ENCODE results near the gene STON2. TPM values are rescaled to one million over a fixed set of nuclear protein-coding genes. Genes with fewer than 3 reads are reported as not detected.

STON2 gene
- polyA plus RNA-seq, 1 experiment: not detected

- CTCF ChIA-PET: no interaction called here
- TF ChIP-seq CTCF (IDR thresholded peaks at IDR 0.05; ENCODE audit: low read depth, low read length): no peak
Observed at GRCh38 chr14:81396113-81396512, 4.0 kb downstream of the STON2 start.

GRCh38 chr14:81394739-81395138, 5.4 kb downstream of the STON2 start:
- CTCF ChIA-PET: no interaction called here
- H3K27ac ChIP-seq (ENCODE audit: low read depth, low read length): no peak overlapping the region
- POLR2A ChIA-PET: no interaction called here
- no peaks in the 10 kb centered on the region for H3K9me3 ChIP-seq (ENCODE audit: control insufficient read depth, insufficient read depth, low read length)
- TF ChIP-seq CTCF (IDR thresholded peaks at IDR 0.05; ENCODE audit: low read depth, low read length): no peak
- no peak for DNase-seq (ENCODE audit: low read depth, low spot score)
- no peaks in the 10 kb centered on the region for H3K27me3 ChIP-seq (ENCODE audit: control insufficient read depth, insufficient read depth, low read length)
- H3K4me3 ChIP-seq (ENCODE audit: low read depth, low read length): no peak overlapping the region

More at GRCh38 chr14:81396113-81396512, 4.0 kb downstream of the STON2 start:
- Histone ChIP-seq H3K4me3 (ENCODE audit: low read depth, low read length) (no peak overlapping the region), H3K27ac (ENCODE audit: low read depth, low read length) (no peak overlapping the region), H3K9me3 (ENCODE audit: control insufficient read depth, insufficient read depth, low read length) (no peaks in the 10 kb centered on the region), H3K27me3 (ENCODE audit: control insufficient read depth, insufficient read depth, low read length) (no peaks in the 10 kb centered on the region)
- POLR2A ChIA-PET: no interaction called here
- DNase-seq (ENCODE audit: low read depth, low spot score): no peak

GRCh38 chr14:81392976-81393643, 7.0 kb downstream of the STON2 start:
- POLR2A ChIA-PET: no interaction called here
- CTCF ChIA-PET: no interaction called here
- no peak for DNase-seq (ENCODE audit: low read depth, low spot score)

GRCh38 chr14:81392052-81392451, 8.1 kb downstream of the STON2 start:
- H3K9me3 ChIP-seq (ENCODE audit: control insufficient read depth, insufficient read depth, low read length): no peaks in the 10 kb centered on the region
- POLR2A ChIA-PET: no interaction called here

More at GRCh38 chr14:81392976-81393643, 7.0 kb downstream of the STON2 start:
- Histone ChIP-seq H3K4me3 (ENCODE audit: low read depth, low read length) (no peak overlapping the region), H3K27me3 (ENCODE audit: control insufficient read depth, insufficient read depth, low read length) (no peaks in the 10 kb centered on the region), H3K9me3 (ENCODE audit: control insufficient read depth, insufficient read depth, low read length) (no peaks in the 10 kb centered on the region), H3K27ac (ENCODE audit: low read depth, low read length) (no peak overlapping the region)
- no peak for TF ChIP-seq CTCF (IDR thresholded peaks at IDR 0.05; ENCODE audit: low read depth, low read length)

More at GRCh38 chr14:81392052-81392451, 8.1 kb downstream of the STON2 start:
- DNase-seq (ENCODE audit: low read depth, low spot score): no peak
- no peaks in the 10 kb centered on the region for H3K27me3 ChIP-seq (ENCODE audit: control insufficient read depth, insufficient read depth, low read length)
- no peak overlapping the region for H3K4me3 ChIP-seq (ENCODE audit: low read depth, low read length)
- CTCF ChIA-PET: no interaction called here
- H3K27ac ChIP-seq (ENCODE audit: low read depth, low read length): no peak overlapping the region
- TF ChIP-seq CTCF (IDR thresholded peaks at IDR 0.05; ENCODE audit: low read depth, low read length): no peak

All from AG04450 (cell line).